ENCODE measurements around the gene ZNF79. TPM values are rescaled to one million over a fixed set of nuclear protein-coding genes. Genes with fewer than 3 reads are reported as not detected.
A peak's percentile ranks its signal among the peaks of the same experiment; 100 is the strongest.

Gene ZNF79
- total RNA-seq: 10 to 100 TPM; 12.5 to 12.7 TPM

DNA sequence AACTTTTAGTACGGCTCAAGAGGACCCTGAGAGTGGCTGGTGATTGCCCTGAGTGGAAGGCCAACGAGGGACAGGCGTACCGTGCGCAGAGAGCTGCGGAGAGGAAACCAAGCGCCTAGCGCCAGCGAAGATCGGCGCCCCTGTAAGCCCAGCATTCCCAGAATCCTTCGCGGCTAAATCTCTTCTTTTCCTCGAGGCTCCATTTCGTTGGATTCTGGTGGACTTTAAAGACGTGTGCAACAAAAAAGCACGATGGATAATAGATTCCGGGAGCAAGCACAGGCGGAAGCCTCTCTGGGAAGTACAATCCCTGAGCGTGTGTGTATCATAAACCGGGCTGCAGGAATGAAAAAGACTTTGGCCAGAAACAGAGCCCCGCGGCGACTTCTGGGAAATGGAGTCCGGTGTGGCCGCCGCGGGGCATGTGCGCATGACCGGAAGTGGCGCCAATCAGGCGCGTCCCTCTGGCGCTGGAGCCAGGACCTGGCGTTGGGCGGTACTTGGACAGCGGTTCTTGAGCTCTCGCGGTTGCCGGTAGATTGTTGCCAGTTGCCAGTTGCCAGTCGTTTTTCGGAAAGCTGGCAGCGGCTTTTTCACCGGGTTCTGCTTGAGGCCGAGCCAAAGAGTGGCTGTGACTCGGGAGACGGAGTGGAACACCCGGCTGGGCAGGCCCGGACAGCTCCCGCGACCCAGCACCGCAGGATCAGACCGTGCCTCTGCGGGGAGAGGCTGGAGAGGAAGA is at the start of gene ZNF79:
ZNF79 (plus strand) TSS at position 449 of the 742 bp plus-strand sequence. CDS start 406 bp downstream, outside the sequence.
- POLR2A ChIA-PET: interaction anchor here (0.6 to 4.0 kb wide), 15 partner anchors 9 to 619 kb away, joined by 3 to 75 read pairs (median 4); partner anchors contain the start of genes LRSAM1, RPL12, SLC2A8 and ZBTB43
- Mint-ChIP-seq H3K4me3 (peak within 1 kb of the TSS; percentile 93), H3K27me3 (no peaks in the 10 kb centered on the region), H3K9me3 (no peaks in the 10 kb centered on the region), H3K27ac (peak within 1 kb of the TSS; percentile 91), H3K36me3 (ENCODE audit: low read depth) (peaks cover 25% of the 10 kb centered on the region), H3K4me1 (peaks cover 52% of the 10 kb centered on the region)
- CTCF ChIA-PET: interaction anchor here (0.5 to 1.6 kb wide), 7 partner anchors 11 to 846 kb away, joined by 3 to 11 read pairs (median 4); partner anchors contain the start of genes LRSAM1, RPL12 and SLC2A8
- peak; percentile 93 for DNase-seq

- Mint-ChIP-seq H3K9me3 (no peaks in the 10 kb centered on the region), H3K27ac (no peak overlapping the region), H3K36me3 (ENCODE audit: low read depth) (no peaks in the 10 kb centered on the region), H3K4me1 (no peaks in the 10 kb centered on the region), H3K27me3 (peaks cover 51% of the 10 kb centered on the region), H3K4me3 (no peak overlapping the region)
- DNase-seq: no peak
- POLR2A ChIA-PET: no interaction called here
- CTCF ChIA-PET: interaction anchor here (1.1 kb wide), 1 partner anchor 37 kb away, joined by 4 read pairs; no protein-coding TSS in a partner anchor
Observed at GRCh38 chr9:127380479-127380878, 43.7 kb upstream of the ZNF79 start.

- H3K27ac Mint-ChIP-seq: no peak overlapping the region
- H3K4me3 Mint-ChIP-seq: no peak overlapping the region
- ChIA-PET CTCF (no interaction called here), POLR2A (no interaction called here)
- H3K9me3 Mint-ChIP-seq: no peaks in the 10 kb centered on the region
- peaks cover 59% of the 10 kb centered on the region for H3K27me3 Mint-ChIP-seq
- no peaks in the 10 kb centered on the region for H3K36me3 Mint-ChIP-seq (ENCODE audit: low read depth)
- H3K4me1 Mint-ChIP-seq: peaks cover 4% of the 10 kb centered on the region
- no peak for DNase-seq
Observed at GRCh38 chr9:127382541-127382940, 41.6 kb upstream of the ZNF79 start.

GRCh38 chr9:127384016-127384730 is 40.0 kb upstream of the ZNF79 start:
- Mint-ChIP-seq H3K4me1 (peaks cover 19% of the 10 kb centered on the region), H3K9me3 (no peaks in the 10 kb centered on the region), H3K27ac (no peak overlapping the region), H3K36me3 (ENCODE audit: low read depth) (no peaks in the 10 kb centered on the region), H3K27me3 (peaks cover 55% of the 10 kb centered on the region), H3K4me3 (no peak overlapping the region)
- POLR2A ChIA-PET: no interaction called here
- CTCF ChIA-PET: no interaction called here
- DNase-seq: no peak

DNA sequence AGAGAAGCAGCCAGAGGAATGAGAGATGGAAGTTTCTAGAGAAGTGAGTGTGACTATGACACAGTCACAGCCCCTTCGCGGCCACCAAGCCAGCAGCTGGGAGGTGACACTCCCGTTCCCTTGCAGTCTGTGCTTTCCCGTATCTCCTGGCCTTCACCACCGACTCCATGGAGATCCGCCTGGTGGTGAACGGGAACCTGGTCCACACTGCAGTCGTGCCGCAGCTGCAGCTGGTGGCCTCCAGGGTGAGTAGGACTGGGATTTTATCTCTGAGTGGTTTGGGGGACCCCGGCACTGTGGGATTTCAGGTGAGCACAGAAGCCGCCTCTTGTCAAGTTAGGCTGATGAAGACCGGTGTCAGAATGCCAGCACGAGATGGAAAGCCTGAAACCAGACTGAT is 39.3 kb upstream of the ZNF79 start:
- no peaks in the 10 kb centered on the region for H3K36me3 Mint-ChIP-seq (ENCODE audit: low read depth)
- POLR2A ChIA-PET: no interaction called here
- H3K4me3 Mint-ChIP-seq: no peak overlapping the region
- peaks cover 22% of the 10 kb centered on the region for H3K4me1 Mint-ChIP-seq
- H3K27me3 Mint-ChIP-seq: peaks cover 50% of the 10 kb centered on the region
- DNase-seq: no peak
- no peaks in the 10 kb centered on the region for H3K9me3 Mint-ChIP-seq
- CTCF ChIA-PET: interaction anchor here (1.6 kb wide), 1 partner anchor 15 kb away, joined by 4 read pairs; no protein-coding TSS in a partner anchor
- no peak overlapping the region for H3K27ac Mint-ChIP-seq

GRCh38 chr9:127386249-127386648 is 37.9 kb upstream of the ZNF79 start:
- H3K4me1 Mint-ChIP-seq: peaks cover 29% of the 10 kb centered on the region
- no peak for DNase-seq
- H3K4me3 Mint-ChIP-seq: no peak overlapping the region
- peaks cover 48% of the 10 kb centered on the region for H3K27me3 Mint-ChIP-seq
- CTCF ChIA-PET: interaction anchor here (1.6 kb wide), 1 partner anchor 16 kb away, joined by 4 read pairs; no protein-coding TSS in a partner anchor
- POLR2A ChIA-PET: interaction anchor here (1.0 to 2.7 kb wide), 2 partner anchors 11 to 64 kb away, joined by 3 to 18 read pairs; partner anchors contain the start of gene SLC2A8
- H3K36me3 Mint-ChIP-seq (ENCODE audit: low read depth): no peaks in the 10 kb centered on the region
- no peaks in the 10 kb centered on the region for H3K9me3 Mint-ChIP-seq
- H3K27ac Mint-ChIP-seq: no peak overlapping the region

- Mint-ChIP-seq H3K9me3 (no peaks in the 10 kb centered on the region), H3K36me3 (ENCODE audit: low read depth) (no peaks in the 10 kb centered on the region), H3K27me3 (peaks cover 50% of the 10 kb centered on the region), H3K27ac (no peak overlapping the region), H3K4me3 (no peak overlapping the region), H3K4me1 (peaks cover 29% of the 10 kb centered on the region)
- ChIA-PET CTCF (interaction anchor here (1.7 to 2.5 kb wide), 2 partner anchors 10 to 12 kb away, joined by 7 to 21 read pairs; partner anchors contain the start of gene SLC2A8), POLR2A (interaction anchor here (2.7 to 3.5 kb wide), 2 partner anchors 10 to 64 kb away, joined by 18 to 21 read pairs; partner anchors contain the start of genes LRSAM1, RPL12 and SLC2A8)
- DNase-seq: no peak
Observed at GRCh38 chr9:127386981-127387380, 37.2 kb upstream of the ZNF79 start.

DNA sequence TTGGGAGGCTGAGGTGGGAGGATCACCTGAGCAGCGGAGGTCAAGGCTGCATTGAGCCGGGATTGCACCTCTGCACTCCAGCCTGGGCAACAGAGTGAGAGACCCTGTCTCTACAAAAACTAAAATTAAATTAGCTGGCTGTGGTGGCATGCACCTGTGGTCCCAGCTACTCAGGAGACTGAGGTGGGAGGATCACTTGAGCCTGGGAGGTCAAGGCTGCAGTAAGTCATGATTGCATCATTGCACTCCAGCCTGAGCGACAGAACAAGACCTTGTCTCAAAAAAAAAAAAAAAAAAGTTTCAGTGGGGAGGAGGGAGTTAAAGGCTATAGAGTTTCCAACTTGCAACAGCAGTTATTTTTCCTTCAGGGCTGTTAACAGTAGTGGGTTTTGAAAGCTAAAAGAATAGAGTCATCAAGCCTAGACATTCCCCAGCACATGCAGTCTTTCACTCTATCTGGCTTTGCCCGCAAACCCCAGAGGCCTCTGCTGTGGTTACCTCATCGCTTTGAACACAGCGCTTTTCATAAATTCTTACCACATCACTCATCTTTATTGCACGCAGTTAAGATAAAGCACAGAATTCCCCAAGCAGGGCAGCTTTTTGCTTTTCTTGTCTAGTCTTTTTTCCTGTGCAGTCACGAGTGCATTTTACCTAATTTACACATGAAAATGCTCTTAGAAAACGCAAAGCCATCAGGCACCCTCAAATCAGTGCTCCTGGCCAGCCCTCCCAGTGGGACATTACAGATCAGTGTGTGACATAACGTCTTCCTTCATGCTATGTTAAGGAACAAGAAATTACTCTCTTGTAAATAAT is 35.9 kb upstream of the ZNF79 start:
- CTCF ChIA-PET: interaction anchor here (0.7 to 2.5 kb wide), 4 partner anchors 9 to 257 kb away, joined by 3 to 21 read pairs (median 5); partner anchors contain the start of gene SLC2A8
- POLR2A ChIA-PET: interaction anchor here (0.6 to 3.5 kb wide), 10 partner anchors 9 to 639 kb away, joined by 3 to 21 read pairs (median 4); partner anchors contain the start of genes LRSAM1, RPL12 and SLC2A8
- DNase-seq: peak; percentile 90

GRCh38 chr9:127388856-127389238 is 35.3 kb upstream of the ZNF79 start:
- CTCF ChIA-PET: interaction anchor here (1.0 to 2.5 kb wide), 2 partner anchors 8 to 61 kb away, joined by 3 to 21 read pairs; partner anchors contain the start of gene SLC2A8
- Mint-ChIP-seq H3K4me1 (peaks cover 29% of the 10 kb centered on the region), H3K9me3 (no peaks in the 10 kb centered on the region), H3K27me3 (peaks cover 48% of the 10 kb centered on the region), H3K27ac (peak overlapping the region; percentile 32), H3K36me3 (ENCODE audit: low read depth) (no peaks in the 10 kb centered on the region), H3K4me3 (no peak overlapping the region)
- DNase-seq: no peak
- POLR2A ChIA-PET: interaction anchor here (0.6 to 3.5 kb wide), 8 partner anchors 8 to 540 kb away, joined by 3 to 21 read pairs (median 4); partner anchors contain the start of genes LRSAM1, RPL12 and SLC2A8

More for the DNA sequence above, 35.9 kb upstream of the ZNF79 start:
- H3K4me3 Mint-ChIP-seq: peak overlapping the region; percentile 38
- H3K27ac Mint-ChIP-seq: peak overlapping the region; percentile 32
- peaks cover 50% of the 10 kb centered on the region for H3K27me3 Mint-ChIP-seq
- H3K4me1 Mint-ChIP-seq: peaks cover 29% of the 10 kb centered on the region
- no peaks in the 10 kb centered on the region for H3K36me3 Mint-ChIP-seq (ENCODE audit: low read depth)
- H3K9me3 Mint-ChIP-seq: no peaks in the 10 kb centered on the region

DNA sequence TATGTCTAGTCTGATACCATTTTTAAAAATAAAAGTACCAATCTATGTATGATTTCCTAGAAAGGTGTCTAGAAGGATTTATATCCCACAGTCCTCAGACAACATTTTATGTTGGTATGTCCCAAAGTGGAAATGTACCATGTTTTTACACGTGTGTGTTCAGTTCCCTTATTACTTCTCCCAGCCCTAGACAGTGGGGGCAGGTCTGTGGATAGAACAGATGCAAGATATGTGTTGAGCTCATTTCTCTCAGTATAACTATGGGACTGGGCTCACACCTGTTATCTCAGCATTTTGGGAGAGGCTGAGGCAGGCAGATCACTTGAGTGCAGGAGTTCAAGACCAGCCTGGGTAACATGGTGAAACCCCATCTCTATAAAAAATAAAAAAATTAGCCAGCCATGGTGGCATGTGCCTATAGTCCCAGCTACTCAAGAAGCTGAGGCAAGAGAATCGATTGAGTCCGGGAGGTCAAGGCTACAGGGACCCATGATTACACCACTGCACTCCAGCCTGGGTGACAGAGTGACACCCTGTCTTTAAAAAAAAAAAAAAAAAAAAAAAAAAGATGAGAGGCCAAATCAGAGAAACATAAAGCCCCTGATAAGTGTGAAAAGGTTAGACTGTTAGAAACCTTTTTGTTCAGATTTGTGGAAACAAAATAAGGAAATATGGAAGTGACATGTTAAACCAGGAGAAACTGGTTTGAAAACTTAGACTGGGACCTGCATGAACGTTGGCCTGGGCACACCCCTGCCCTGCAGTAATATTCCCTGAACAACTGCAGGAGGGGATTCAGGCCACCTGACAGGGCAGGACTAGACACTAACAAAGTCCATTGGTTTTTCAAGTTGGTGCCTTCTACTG is 34.6 kb upstream of the ZNF79 start:
- no peak overlapping the region for H3K27ac Mint-ChIP-seq
- POLR2A ChIA-PET: interaction anchor here (1.7 to 3.5 kb wide), 2 partner anchors 62 to 404 kb away, joined by 4 to 21 read pairs; partner anchors contain the start of genes LRSAM1 and RPL12
- CTCF ChIA-PET: interaction anchor here (1.0 to 2.5 kb wide), 2 partner anchors 7 to 60 kb away, joined by 3 to 21 read pairs; partner anchors contain the start of gene SLC2A8

GRCh38 chr9:127390248-127390545 is 34.0 kb upstream of the ZNF79 start:
- ChIA-PET POLR2A (interaction anchor here (3.5 kb wide), 1 partner anchor 61 kb away, joined by 21 read pairs; the partner anchor contains the start of genes LRSAM1 and RPL12), CTCF (no interaction called here)
- no peaks in the 10 kb centered on the region for H3K36me3 Mint-ChIP-seq (ENCODE audit: low read depth)
- H3K27me3 Mint-ChIP-seq: peaks cover 45% of the 10 kb centered on the region
- no peak overlapping the region for H3K4me3 Mint-ChIP-seq
- H3K27ac Mint-ChIP-seq: no peak overlapping the region
- DNase-seq: no peak
- peaks cover 29% of the 10 kb centered on the region for H3K4me1 Mint-ChIP-seq
- no peaks in the 10 kb centered on the region for H3K9me3 Mint-ChIP-seq

More for the DNA sequence above, 34.6 kb upstream of the ZNF79 start:
- peaks cover 29% of the 10 kb centered on the region for H3K4me1 Mint-ChIP-seq
- no peak for DNase-seq
- no peaks in the 10 kb centered on the region for H3K9me3 Mint-ChIP-seq
- H3K4me3 Mint-ChIP-seq: no peak overlapping the region
- H3K36me3 Mint-ChIP-seq (ENCODE audit: low read depth): no peaks in the 10 kb centered on the region
- peaks cover 45% of the 10 kb centered on the region for H3K27me3 Mint-ChIP-seq
